A549 (cell line): ENCODE measurements around the gene SMTN. TPM values are rescaled to one million over a fixed set of nuclear protein-coding genes. Genes with fewer than 3 reads are reported as not detected.
"Not testable (repeated sequence)": the region's sequence is repeated elsewhere in the genome, so short reads cannot be mapped to it uniquely, and the experiment has no call there.

ENCODE experiments used
- ATAC-seq, 2 experiments: fragments of 200-7000 bp in 1 of 2; fragments of >200 bp in 1 of 2; cut with Nextera tagmentation in 1 of 2; cut with Tn5 transposase in 1 of 2; 3 replicates each; pipeline versions ENCODE4 v1.8.0 to v1.9.1; 2018 to 2020; ENCODE audit warnings: mild to moderate bottlenecking in 1 of 2, moderate library complexity in 1 of 2
- CTCF ChIA-PET: fragments of 300-600 bp; sonication (Branson Sonifier 250); formaldehyde crosslinking; extraction: SDS; loops from one replicate; lab custom pipeline; 2021; ENCODE audit warnings: antibody characterized with exemption, inconsistent platforms; lab: Yijun Ruan, JAX
- POLR2A ChIA-PET: fragments of 350-600 bp; formaldehyde crosslinking; extraction: SDS; loops from one replicate; lab custom pipeline; 2021; ENCODE audit warnings: antibody characterized with exemption, inconsistent platforms; lab: Yijun Ruan, JAX
- DNase-seq, 2 experiments: peaks; one replicate each; pipeline versions ENCODE4 v3.0.0 to v3.0.0-alpha.2; 2011 to 2016; ENCODE audit warnings: low read depth in 1 of 2, low spot score in 1 of 2
- FAIRE-seq: peaks from 2 replicates; lab custom pipeline; 2011; peaks lifted over from hg19 to GRCh38; lab: Jason Lieb, UNC
- H3K27ac ChIP-seq, 2 experiments: fragments of >200 bp; sonication (Bioruptor Twin); formaldehyde crosslinking; 3 replicates each; pipeline ENCODE4 v1.5.1; 2016 to 2017
- H3K4me1 ChIP-seq: fragments of >200 bp; sonication (Bioruptor Twin); formaldehyde crosslinking; 3 replicates; pipeline ENCODE4 v1.6.1; 2016
- H3K4me2 ChIP-seq: fragments of >200 bp; sonication (Bioruptor Twin); formaldehyde crosslinking; 3 replicates; pipeline ENCODE4 v1.6.1; 2016
- H3K4me3 ChIP-seq: fragments of >200 bp; sonication (Bioruptor Twin); formaldehyde crosslinking; 3 replicates; pipeline ENCODE4 v1.5.1; 2016
- H3K9me3 ChIP-seq: fragments of >200 bp; sonication (Bioruptor Twin); formaldehyde crosslinking; 3 replicates; pipeline ENCODE4 v1.6.1; 2016
- CBX8 ChIP-seq: fragments of 200-600 bp; sonication (generic); IDR thresholded peaks from 2 replicates; pipeline ENCODE4 v1.6.1; 2016
- CEBPB ChIP-seq, 2 experiments: fragments of >200 bp in 1 of 2; sonication (Bioruptor Twin) in 1 of 2; formaldehyde crosslinking in 1 of 2; IDR thresholded peaks; 2 replicates each; pipeline ENCODE4 v1.6.1; 2012 to 2016
- CHD2 ChIP-seq: fragments of 150-350 bp; IDR thresholded peaks from 2 replicates; pipeline ENCODE4 v1.6.1; 2014; ENCODE audit warnings: low read length; ENCODE audit not compliant: partially characterized antibody
- EHF ChIP-seq: fragments of 250-450 bp; sonication (Bioruptor Pico); IDR thresholded peaks from 2 replicates; pipeline ENCODE4 v1.5.0; 2020; ENCODE audit warnings: mild to moderate bottlenecking
- EP300 ChIP-seq, 2 experiments: fragments of >200 bp; sonication (Bioruptor Twin); formaldehyde crosslinking; IDR thresholded peaks; 2 replicates in 1 of 2; 3 replicates in 1 of 2; pipeline ENCODE4 v1.6.1; 2016 to 2017
- ESRRA ChIP-seq: fragments of 150-350 bp; IDR thresholded peaks from 2 replicates; pipeline ENCODE4 v1.6.1; 2014; ENCODE audit warnings: mild to moderate bottlenecking, low read length, borderline replicate concordance
- FOSB ChIP-seq: fragments of 250-450 bp; sonication (Bioruptor Pico); IDR thresholded peaks from 2 replicates; pipeline ENCODE4 v1.5.0; 2020; ENCODE audit warnings: mild to moderate bottlenecking, moderate library complexity
- FOSL2 ChIP-seq, 2 experiments: fragments of 450-650 bp in 1 of 2; fragments of >200 bp in 1 of 2; sonication (Bioruptor Twin) in 1 of 2; formaldehyde crosslinking; IDR thresholded peaks; 2 replicates each; pipeline versions ENCODE4 v1.5.0 to v1.6.1; 2016 to 2020; ENCODE audit warnings: mild to moderate bottlenecking in 1 of 2, moderate library complexity in 1 of 2
- HDAC2 ChIP-seq: fragments of 200-600 bp; sonication (generic); IDR thresholded peaks from 2 replicates; pipeline ENCODE4 v1.6.1; 2016
- HOXB5 ChIP-seq: fragments of 250-450 bp; sonication (Bioruptor Pico); IDR thresholded peaks from 2 replicates; pipeline ENCODE4 v1.5.0; 2020; ENCODE audit warnings: mild to moderate bottlenecking, moderate library complexity
- JUN ChIP-seq, 2 experiments: fragments of >200 bp; sonication (Bioruptor Twin); formaldehyde crosslinking; IDR thresholded peaks; 2 replicates in 1 of 2; 3 replicates in 1 of 2; pipeline ENCODE4 v1.6.1; 2016 to 2017
- KDM5A ChIP-seq: fragments of 200-600 bp; sonication (generic); IDR thresholded peaks from 2 replicates; pipeline ENCODE4 v1.6.1; 2016; ENCODE audit warnings: antibody characterized with exemption, mild to moderate bottlenecking
- MAFK ChIP-seq: fragments of 450-650 bp; IDR thresholded peaks from 2 replicates; pipeline ENCODE4 v1.6.1; 2014; ENCODE audit not compliant: partially characterized antibody
- MYC ChIP-seq: IDR thresholded peaks from 2 replicates; pipeline ENCODE4 v1.6.1; 2012; ENCODE audit warnings: mild to moderate bottlenecking, inconsistent platforms, low read length, improper control_type of control experiment, borderline replicate concordance
- NFE2L2 ChIP-seq: fragments of 150-350 bp; conservative IDR thresholded peaks from 2 replicates; pipeline ENCODE4 v1.6.1; 2014; ENCODE audit warnings: low read length
- PHF8 ChIP-seq: fragments of 200-600 bp; sonication (generic); IDR thresholded peaks from 2 replicates; pipeline ENCODE4 v1.6.1; 2016; ENCODE audit warnings: low read depth, mild to moderate bottlenecking, antibody characterized with exemption, moderate library complexity, borderline replicate concordance
- POLR2A ChIP-seq: IDR thresholded peaks from 2 replicates; pipeline ENCODE4 v1.6.1; 2012; ENCODE audit warnings: mild to moderate bottlenecking, low read length
- POLR2AphosphoS2 ChIP-seq: conservative IDR thresholded peaks from 2 replicates; pipeline ENCODE4 v1.6.1; 2012; ENCODE audit warnings: low read length, improper control_type of control experiment, inconsistent platforms
- RAD21 ChIP-seq, 2 experiments: fragments of >200 bp in 1 of 2; sonication (Bioruptor Twin) in 1 of 2; formaldehyde crosslinking in 1 of 2; IDR thresholded peaks in 1 of 2; conservative IDR thresholded peaks in 1 of 2; 2 replicates in 1 of 2; 3 replicates in 1 of 2; pipeline ENCODE4 v1.6.1; 2012 to 2018; ENCODE audit warnings: inconsistent platforms in 1 of 2
- RARB ChIP-seq: fragments of 250-450 bp; sonication (Bioruptor Pico); IDR thresholded peaks from 2 replicates; pipeline ENCODE4 v1.8.0; 2021; ENCODE audit warnings: mild to moderate bottlenecking, moderate library complexity
- RCOR1 ChIP-seq: fragments of 150-350 bp; IDR thresholded peaks from 2 replicates; pipeline ENCODE4 v1.6.1; 2014; ENCODE audit warnings: antibody characterized with exemption, low read length, low read depth
- RNF2 ChIP-seq: fragments of 200-600 bp; sonication (generic); IDR thresholded peaks from 2 replicates; pipeline ENCODE4 v1.6.1; 2016; ENCODE audit warnings: low read depth, mild to moderate bottlenecking, antibody characterized with exemption, moderate library complexity, borderline replicate concordance
- SMC3 ChIP-seq: fragments of >200 bp; sonication (Bioruptor Twin); formaldehyde crosslinking; IDR thresholded peaks from 3 replicates; pipeline ENCODE4 v1.6.1; 2018; ENCODE audit warnings: inconsistent platforms
- TFCP2L1 ChIP-seq: fragments of 250-450 bp; sonication (Bioruptor Pico); IDR thresholded peaks from 2 replicates; pipeline ENCODE4 v1.5.0; 2021; ENCODE audit warnings: mild to moderate bottlenecking
- TP53 ChIP-seq: fragments of 250-450 bp; sonication (Bioruptor Pico); IDR thresholded peaks from 2 replicates; pipeline ENCODE4 v1.5.0; 2021; ENCODE audit warnings: mild to moderate bottlenecking, moderate library complexity
- ZC3H11A ChIP-seq: fragments of 450-650 bp; IDR thresholded peaks from 2 replicates; pipeline ENCODE4 v1.6.1; 2014; ENCODE audit warnings: antibody characterized with exemption, mild to moderate bottlenecking
- ZFP36 ChIP-seq: fragments of 450-650 bp; IDR thresholded peaks from 2 replicates; pipeline ENCODE4 v1.6.1; 2014; ENCODE audit warnings: borderline replicate concordance; ENCODE audit not compliant: partially characterized antibody
- WGBS: methylation state at CpG from one replicate; pipeline ENCODE4 v1.1.6; 2017; ENCODE audit errors: missing lambda C conversion rate; 5-methylcytosine and 5-hydroxymethylcytosine counted together
- polyA plus RNA-seq, 4 experiments: library from polyadenylated mRNA; depleted of rRNA in 3 of 4; stranded (reverse); fragments of >200 nt; fragmentation: RNase III in 1 of 4; extraction: RNeasy Plus Mini Kit Qiagen cat#74134 plus additional on column Dnase treatment in 1 of 4; gene quantifications; 2 replicates in 3 of 4; 3 replicates in 1 of 4; pipeline ENCODE4 v1.2.3, GENCODE V29; 2011 to 2017
- TF ChIP-seq, protein P1 (sequence below): IDR thresholded peaks from 2 replicates; pipeline ENCODE4 v1.6.1; 2012
- TF ChIP-seq, protein P2 (sequence below): IDR thresholded peaks from 2 replicates; pipeline ENCODE4 v1.6.1; 2012
- TF ChIP-seq, protein P3 (sequence below): fragments of 250-450 bp; sonication (Bioruptor Pico); IDR thresholded peaks from 2 replicates; pipeline ENCODE4 v1.5.0; 2021; ENCODE audit warnings: mild to moderate bottlenecking, moderate library complexity, borderline replicate concordance

The SMTN gene
- polyA plus RNA-seq, 2 of the 4 experiments (the other 2 are of a cell fraction), result 12.7 to 33.1 TPM

DNA sequence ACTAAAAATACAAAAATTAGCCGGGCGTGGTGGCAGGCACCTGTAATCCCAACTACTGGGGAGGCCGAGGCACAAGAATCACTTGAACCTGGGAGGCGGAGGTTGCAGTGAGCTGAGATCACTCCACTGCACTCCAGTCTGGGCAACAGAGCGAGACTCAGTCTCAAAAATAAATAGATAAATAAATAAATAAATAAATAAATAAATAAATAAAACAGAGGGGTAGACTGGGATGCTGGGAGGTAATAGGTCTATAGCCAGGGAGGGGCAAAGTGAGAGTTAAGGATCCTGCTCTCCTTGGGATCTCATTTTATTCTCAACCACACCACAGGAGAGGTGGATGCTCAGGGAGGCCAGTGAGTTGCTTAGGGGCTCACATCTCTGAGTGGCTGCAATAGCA is 16.4 kb downstream of the SMTN start:
- CTCF ChIA-PET, DNase-seq: not testable (repeated sequence)

DNA sequence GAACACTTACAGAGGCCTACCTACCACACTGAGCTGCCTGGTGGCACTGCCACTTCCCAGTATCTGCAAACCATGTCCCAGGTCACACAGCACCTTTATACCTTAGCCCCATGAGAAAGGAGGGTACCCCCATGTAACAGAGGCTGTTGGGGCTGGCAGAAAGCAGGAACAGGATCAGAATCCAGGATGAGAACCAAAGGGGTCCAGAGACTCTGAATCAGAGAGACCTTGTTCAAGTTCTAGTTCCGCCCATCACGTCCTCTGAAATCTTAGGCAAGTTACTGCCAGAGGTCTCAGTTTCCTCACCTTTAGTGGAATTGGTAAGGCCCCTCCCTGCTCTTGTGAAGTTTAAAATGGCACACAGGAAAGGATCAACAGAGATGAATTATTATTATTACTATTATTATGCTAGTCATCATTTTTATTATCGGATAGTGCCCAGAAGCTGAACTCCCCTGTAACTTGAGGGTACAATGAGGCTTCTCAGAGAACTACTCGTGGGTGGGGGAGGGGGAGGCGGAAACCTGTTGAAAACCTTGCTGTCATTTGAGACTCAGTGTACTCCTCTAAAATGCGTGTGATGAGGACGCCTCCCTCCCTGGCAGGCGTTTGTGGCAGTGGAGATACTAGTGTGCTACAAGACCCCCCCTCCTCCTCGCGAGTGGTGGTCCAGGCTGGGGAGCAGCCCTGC is 17.0 kb downstream of the SMTN start:
- H3K4me3 ChIP-seq, result no peak overlapping the region
- ATAC-seq (no peak), DNase-seq (no peak)
- POLR2A ChIA-PET, result no interaction called here
- 81% methylated on average over 10 of the region's 10 CpGs for WGBS
- H3K27ac ChIP-seq, result no peak overlapping the region
- H3K4me2 ChIP-seq, result no peak overlapping the region
- H3K9me3 ChIP-seq, result no peaks in the 10 kb centered on the region
- TF ChIP-seq RAD21 (conservative IDR thresholded peaks at IDR 0.05 in 1 of 2, IDR thresholded peaks at IDR 0.05 in 1 of 2), result no peak
- no peak for TF ChIP-seq JUN (IDR thresholded peaks at IDR 0.05)
- no peak for TF ChIP-seq ESRRA
- TF ChIP-seq MAFK, result no peak
- TF ChIP-seq, protein P1, sequence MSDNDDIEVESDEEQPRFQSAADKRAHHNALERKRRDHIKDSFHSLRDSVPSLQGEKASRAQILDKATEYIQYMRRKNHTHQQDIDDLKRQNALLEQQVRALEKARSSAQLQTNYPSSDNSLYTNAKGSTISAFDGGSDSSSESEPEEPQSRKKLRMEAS, result no peak
- TF ChIP-seq TFCP2L1 (CRISPR knock-in tag), result no peak
- TF ChIP-seq PHF8, result no peak
- TF ChIP-seq, protein P2, sequence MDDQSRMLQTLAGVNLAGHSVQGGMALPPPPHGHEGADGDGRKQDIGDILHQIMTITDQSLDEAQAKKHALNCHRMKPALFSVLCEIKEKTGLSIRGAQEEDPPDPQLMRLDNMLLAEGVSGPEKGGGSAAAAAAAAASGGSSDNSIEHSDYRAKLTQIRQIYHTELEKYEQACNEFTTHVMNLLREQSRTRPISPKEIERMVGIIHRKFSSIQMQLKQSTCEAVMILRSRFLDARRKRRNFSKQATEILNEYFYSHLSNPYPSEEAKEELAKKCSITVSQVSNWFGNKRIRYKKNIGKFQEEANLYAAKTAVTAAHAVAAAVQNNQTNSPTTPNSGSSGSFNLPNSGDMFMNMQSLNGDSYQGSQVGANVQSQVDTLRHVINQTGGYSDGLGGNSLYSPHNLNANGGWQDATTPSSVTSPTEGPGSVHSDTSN, result no peak
- no peak for TF ChIP-seq KDM5A
- TF ChIP-seq CHD2, result no peak
- no peak for TF ChIP-seq CBX8
- no peak for TF ChIP-seq RCOR1
- TF ChIP-seq, protein P3, sequence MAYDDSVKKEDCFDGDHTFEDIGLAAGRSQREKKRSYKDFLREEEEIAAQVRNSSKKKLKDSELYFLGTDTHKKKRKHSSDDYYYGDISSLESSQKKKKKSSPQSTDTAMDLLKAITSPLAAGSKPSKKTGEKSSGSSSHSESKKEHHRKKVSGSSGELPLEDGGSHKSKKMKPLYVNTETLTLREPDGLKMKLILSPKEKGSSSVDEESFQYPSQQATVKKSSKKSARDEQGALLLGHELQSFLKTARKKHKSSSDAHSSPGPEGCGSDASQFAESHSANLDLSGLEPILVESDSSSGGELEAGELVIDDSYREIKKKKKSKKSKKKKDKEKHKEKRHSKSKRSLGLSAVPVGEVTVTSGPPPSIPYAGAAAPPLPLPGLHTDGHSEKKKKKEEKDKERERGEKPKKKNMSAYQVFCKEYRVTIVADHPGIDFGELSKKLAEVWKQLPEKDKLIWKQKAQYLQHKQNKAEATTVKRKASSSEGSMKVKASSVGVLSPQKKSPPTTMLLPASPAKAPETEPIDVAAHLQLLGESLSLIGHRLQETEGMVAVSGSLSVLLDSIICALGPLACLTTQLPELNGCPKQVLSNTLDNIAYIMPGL (CRISPR knock-in tag), result no peak
- no peak for TF ChIP-seq CEBPB (IDR thresholded peaks at IDR 0.05)
- TF ChIP-seq MYC, result no peak
- no peak for TF ChIP-seq HOXB5 (CRISPR knock-in tag)
- TF ChIP-seq, all 56 proteins: peak for 0
- peaks cover 14% of the 10 kb centered on the region for H3K4me1 ChIP-seq
- no peak for FAIRE-seq
- CTCF ChIA-PET, result interaction anchor here (1.0 to 1.8 kb wide), 3 partner anchors 9 to 335 kb away, joined by 3 to 11 read pairs (median 7); partner anchors contain the start of gene SELENOM

More for the DNA sequence above, 16.4 kb downstream of the SMTN start:
- H3K4me1 ChIP-seq, POLR2A ChIA-PET, FAIRE-seq, H3K4me2 ChIP-seq, H3K9me3 ChIP-seq, H3K27ac ChIP-seq, H3K4me3 ChIP-seq, ATAC-seq: not testable (repeated sequence)
- WGBS, result 100% methylated on average over 5 of the region's 5 CpGs
- peak; percentile 35; the same call in 1 of the 2 replicates for TF ChIP-seq ZC3H11A

DNA sequence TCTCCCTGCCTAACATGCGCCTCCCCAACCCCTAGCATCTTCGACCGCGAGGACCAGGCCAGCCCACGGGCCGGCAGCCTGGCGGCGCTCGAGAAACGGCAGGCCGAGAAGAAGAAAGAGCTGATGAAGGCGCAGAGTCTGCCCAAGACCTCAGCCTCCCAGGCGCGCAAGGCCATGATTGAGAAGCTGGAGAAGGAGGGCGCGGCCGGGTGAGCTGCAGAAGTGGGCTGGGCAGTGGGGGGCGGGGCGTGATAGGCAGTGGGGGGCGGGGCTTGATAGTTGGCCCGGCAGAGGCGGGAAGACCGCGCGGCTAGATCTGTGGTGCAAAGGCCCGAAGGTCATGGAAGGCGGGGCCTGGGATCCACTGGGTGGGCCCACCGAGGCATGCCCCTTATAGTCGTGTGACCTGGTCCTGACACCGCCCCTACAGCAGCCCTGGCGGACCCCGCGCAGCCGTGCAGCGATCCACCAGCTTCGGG is 17.6 kb downstream of the SMTN start:
- 93% methylated on average over 27 of the region's 36 CpGs for WGBS
- ChIA-PET CTCF (interaction anchor here (0.6 to 1.9 kb wide), 7 partner anchors 9 to 335 kb away, joined by 3 to 11 read pairs (median 3); partner anchors contain the start of gene SELENOM), POLR2A (no interaction called here)
- FAIRE-seq (no peak), DNase-seq (no peak), ATAC-seq (no peak)
- TF ChIP-seq TP53 (no peak), RNF2 (no peak), SMC3 (no peak), EHF (CRISPR knock-in tag) (no peak), EP300 (IDR thresholded peaks at IDR 0.05) (no peak), CBX8 (no peak), FOSL2 (IDR thresholded peaks at IDR 0.05) (no peak), FOSL2 (CRISPR knock-in tag; IDR thresholded peaks at IDR 0.05) (no peak), HOXB5 (CRISPR knock-in tag) (no peak), POLR2AphosphoS2 (no peak), FOSB (CRISPR knock-in tag) (no peak), HDAC2 (no peak), NFE2L2 (no peak), ZFP36 (no peak), ZC3H11A (no peak), RARB (no peak), POLR2A (no peak)
- H3K9me3 ChIP-seq, result no peaks in the 10 kb centered on the region
- H3K4me1 ChIP-seq, result peaks cover 14% of the 10 kb centered on the region
- H3K4me2 ChIP-seq, result no peak overlapping the region
- no peak overlapping the region for H3K4me3 ChIP-seq
- no peak overlapping the region for H3K27ac ChIP-seq
